Suprapubic skin (tissue), 3 donors: ENCODE measurements around the gene OTOP2.

ENCODE experiments used
- POLR2A ChIP-seq, 2 donors: fragments of 450-650 bp; IDR thresholded peaks; one replicate each; pipeline ENCODE4 v1.6.1; 2017; ENCODE audit warnings: antibody characterized with exemption in 2 of 2, mild to moderate bottlenecking in 2 of 2, moderate library complexity in 2 of 2
- TF ChIP-seq, protein P1 (sequence below), 2 donors: fragments of 200-600 bp in 1 of 2; fragments of 450-650 bp in 1 of 2; sonication (generic) in 1 of 2; IDR thresholded peaks; one replicate each; pipeline ENCODE4 v1.5.1; 2016 to 2019; ENCODE audit warnings: antibody characterized with exemption in 2 of 2, mild to moderate bottlenecking in 1 of 2, moderate library complexity in 1 of 2

DNA sequence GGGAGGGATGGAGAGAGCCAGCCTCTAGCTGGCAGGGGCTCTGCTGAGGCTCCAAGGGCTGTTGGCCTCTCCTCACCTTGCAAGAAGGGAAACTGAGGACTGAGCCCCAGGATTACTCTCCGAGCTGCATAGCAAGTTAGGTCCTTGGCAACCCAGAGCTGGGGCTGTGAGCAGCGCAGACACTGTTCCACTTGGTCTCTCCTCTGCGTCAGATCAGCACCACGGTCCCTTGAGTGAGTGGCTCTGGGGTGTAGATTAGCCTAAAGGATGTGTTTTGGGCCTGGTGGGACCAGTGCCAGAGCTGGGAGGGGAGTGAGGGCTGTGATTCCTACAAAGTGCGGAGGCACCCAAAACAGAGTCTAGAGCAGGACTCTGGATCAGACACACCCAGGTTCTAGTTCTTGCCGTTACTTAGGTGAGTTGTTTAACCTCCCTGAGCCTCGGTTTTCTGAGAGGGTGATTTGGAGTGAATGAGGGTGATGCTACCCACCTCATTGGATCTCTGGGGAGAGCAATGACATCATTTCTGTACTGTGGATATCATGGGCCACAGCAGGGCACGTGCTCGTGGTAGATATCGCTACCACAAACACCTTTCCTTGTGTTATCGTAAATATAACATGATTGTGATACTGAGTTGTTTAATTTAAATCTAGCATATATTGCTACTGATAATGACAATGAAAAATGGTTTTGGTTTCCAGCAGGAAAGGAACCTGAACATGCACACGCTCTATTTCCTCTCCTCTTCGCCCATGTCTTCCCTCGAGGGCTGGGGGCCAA lies 22.5 kb upstream of the OTOP2 start:
- TF ChIP-seq, protein P1, sequence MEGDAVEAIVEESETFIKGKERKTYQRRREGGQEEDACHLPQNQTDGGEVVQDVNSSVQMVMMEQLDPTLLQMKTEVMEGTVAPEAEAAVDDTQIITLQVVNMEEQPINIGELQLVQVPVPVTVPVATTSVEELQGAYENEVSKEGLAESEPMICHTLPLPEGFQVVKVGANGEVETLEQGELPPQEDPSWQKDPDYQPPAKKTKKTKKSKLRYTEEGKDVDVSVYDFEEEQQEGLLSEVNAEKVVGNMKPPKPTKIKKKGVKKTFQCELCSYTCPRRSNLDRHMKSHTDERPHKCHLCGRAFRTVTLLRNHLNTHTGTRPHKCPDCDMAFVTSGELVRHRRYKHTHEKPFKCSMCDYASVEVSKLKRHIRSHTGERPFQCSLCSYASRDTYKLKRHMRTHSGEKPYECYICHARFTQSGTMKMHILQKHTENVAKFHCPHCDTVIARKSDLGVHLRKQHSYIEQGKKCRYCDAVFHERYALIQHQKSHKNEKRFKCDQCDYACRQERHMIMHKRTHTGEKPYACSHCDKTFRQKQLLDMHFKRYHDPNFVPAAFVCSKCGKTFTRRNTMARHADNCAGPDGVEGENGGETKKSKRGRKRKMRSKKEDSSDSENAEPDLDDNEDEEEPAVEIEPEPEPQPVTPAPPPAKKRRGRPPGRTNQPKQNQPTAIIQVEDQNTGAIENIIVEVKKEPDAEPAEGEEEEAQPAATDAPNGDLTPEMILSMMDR (IDR thresholded peaks at IDR 0.05), result no peak
- TF ChIP-seq POLR2A (IDR thresholded peaks at IDR 0.05), result no peak
